Stimulated activated CD8-positive, alpha-beta memory T cell treated with anti-CD3 and anti-CD28 coated beads, Interleukin-2, amount 100 ng/mL, for 48 hours (primary cell): ENCODE measurements around the gene TMEM132D.

ENCODE experiments used
- DNase-seq, 2 donors: peaks; one replicate each; pipeline ENCODE4 v3.0.0-alpha.2; 2020; ENCODE audit warnings: low read depth in 2 of 2

TMEM132D gene

GRCh38 chr12:129727100-129727499 is 176.7 kb downstream of the TMEM132D start:
- DNase-seq = no peak

DNA sequence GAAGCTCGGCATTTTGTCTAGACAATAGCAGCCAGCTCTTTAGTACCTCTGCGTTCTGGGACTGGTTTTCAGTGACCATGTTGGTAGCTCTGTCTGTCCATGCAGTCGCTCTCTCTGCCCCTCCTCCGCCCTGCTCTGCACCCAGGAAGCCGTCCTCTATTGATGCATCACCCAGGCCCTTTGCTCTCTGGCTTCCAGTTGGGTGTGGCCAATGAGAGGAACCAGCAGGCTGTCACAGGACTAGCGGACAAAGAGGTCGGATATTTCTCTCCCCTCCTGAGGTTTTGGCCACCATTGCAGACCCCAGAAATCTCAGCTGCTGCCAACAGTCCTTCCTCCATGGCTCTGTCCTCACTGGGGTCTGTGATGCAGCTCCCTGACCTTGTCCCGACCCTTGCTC is 180.6 kb downstream of the TMEM132D start:
- DNase-seq = no peak

- DNase-seq = no peak
These were observed 183.2 kb downstream of the TMEM132D start for GRCh38 chr12:129720618-129721017.

GRCh38 chr12:129719416-129719815 is 184.4 kb downstream of the TMEM132D start:
- DNase-seq = no peak

DNA sequence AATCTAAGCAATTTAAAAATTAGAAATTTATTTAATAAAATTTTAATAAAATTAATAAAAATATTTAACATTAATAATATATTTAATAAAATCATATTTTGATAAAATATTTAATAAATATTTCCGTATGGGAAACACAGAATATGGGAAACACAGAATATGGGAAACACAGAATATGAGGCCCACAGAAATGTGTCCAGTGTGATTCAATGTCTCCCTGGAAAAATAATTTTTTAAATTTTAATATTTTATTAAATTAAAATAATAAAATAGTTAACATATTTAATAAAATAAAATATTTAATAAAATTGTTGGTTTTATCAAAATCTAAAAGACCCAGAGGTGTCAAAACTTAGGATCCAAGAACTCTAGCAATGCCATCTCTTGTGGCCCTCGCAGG is 186.4 kb downstream of the TMEM132D start:
- DNase-seq = no peak

GRCh38 chr12:129716825-129717224 is 187.0 kb downstream of the TMEM132D start:
- DNase-seq = no peak

DNA sequence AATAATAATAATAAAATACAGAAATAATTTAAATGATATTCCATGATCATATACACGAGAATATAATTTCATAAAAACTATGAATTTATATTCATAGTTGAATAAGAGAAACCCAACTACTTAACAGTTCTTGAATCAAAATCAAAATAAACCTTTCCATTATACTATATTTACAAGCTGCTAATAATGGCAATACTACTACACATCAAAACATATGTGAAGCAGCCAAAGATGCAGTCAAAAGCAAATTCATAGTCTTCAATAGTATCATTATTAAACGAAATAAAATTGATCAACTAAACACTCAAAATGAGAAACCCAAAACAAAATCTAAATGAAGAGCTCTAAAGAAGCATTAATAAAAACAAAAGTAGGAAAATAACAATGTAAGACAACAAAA is 197.1 kb downstream of the TMEM132D start:
- DNase-seq = no peak

GRCh38 chr12:129704232-129704830 is 199.5 kb downstream of the TMEM132D start:
- no peak for DNase-seq

- no peak for DNase-seq
These were observed 202.2 kb downstream of the TMEM132D start for GRCh38 chr12:129701631-129702101.

GRCh38 chr12:129700036-129700435 is 203.8 kb downstream of the TMEM132D start:
- no peak for DNase-seq

- no peak for DNase-seq
These were observed 206.9 kb downstream of the TMEM132D start for GRCh38 chr12:129696926-129697325.

GRCh38 chr12:129696405-129696804 is 207.4 kb downstream of the TMEM132D start:
- DNase-seq = no peak

DNA sequence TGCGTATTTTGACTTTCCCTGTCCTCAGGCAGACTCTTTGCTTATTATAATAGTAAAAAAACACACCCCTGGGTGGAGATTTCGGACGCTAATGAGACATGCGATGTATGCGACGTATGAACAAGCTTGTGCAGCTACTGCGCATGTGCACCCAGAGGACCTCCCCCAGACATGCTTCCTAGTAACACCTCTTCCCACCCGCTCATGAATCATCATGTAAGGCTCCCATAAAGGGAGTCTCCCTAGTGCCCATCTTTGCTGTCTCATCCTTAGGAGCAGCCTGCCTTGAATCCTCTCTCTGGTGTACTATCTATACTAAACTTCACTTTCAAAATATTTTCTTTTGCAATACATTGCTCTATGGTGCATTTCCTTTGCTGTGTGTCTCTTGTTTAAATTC is 210.1 kb downstream of the TMEM132D start:
- DNase-seq = no peak

DNA sequence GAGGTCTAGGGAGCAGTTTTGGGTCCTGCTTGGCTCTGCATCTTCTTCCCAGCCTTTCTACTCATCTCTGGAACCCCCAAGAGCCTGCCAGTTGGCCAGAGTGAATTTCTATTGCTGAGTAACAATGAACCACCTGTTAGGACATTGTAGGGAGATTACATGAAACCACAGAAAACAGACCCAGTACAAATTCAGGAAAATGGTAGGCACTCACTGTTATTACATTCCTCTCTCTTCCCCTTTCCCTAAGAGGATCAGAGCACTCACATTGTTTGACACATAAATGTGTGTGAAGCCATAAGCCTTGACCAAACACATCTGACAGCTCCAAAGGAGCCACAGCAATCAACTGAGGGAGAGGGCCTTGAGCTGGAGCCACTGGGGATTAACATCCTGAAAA is 216.1 kb downstream of the TMEM132D start:
- DNase-seq = no peak

GRCh38 chr12:129681830-129682229 is 222.0 kb downstream of the TMEM132D start:
- DNase-seq = no peak

GRCh38 chr12:129681151-129681550 is 222.7 kb downstream of the TMEM132D start:
- no peak for DNase-seq

GRCh38 chr12:129676411-129676810 is 227.4 kb downstream of the TMEM132D start:
- DNase-seq = no peak

GRCh38 chr12:129675947-129676346 is 227.9 kb downstream of the TMEM132D start:
- no peak for DNase-seq

GRCh38 chr12:129675496-129675895 is 228.3 kb downstream of the TMEM132D start:
- no peak for DNase-seq

DNA sequence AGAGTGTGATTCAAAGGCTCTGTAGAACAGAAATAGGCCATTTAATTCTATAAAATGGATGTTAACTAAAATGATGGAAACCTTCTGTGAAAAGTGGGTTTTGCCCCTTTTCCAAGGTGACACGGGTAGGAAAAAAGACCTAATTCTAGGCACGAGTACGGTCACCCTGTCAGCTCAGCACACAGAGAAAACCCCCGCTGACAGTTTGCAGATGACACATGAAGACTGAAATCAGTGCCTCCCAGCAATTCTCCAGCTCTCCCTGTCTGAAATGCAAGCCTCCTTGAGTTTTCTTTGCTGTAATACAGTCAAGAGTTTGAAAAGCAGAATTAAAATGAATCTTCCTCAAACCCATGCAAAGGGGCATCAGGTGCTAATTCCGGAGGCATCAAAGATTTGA is 230.0 kb downstream of the TMEM132D start:
- no peak for DNase-seq

GRCh38 chr12:129672110-129672509 is 231.7 kb downstream of the TMEM132D start:
- DNase-seq = no peak

DNA sequence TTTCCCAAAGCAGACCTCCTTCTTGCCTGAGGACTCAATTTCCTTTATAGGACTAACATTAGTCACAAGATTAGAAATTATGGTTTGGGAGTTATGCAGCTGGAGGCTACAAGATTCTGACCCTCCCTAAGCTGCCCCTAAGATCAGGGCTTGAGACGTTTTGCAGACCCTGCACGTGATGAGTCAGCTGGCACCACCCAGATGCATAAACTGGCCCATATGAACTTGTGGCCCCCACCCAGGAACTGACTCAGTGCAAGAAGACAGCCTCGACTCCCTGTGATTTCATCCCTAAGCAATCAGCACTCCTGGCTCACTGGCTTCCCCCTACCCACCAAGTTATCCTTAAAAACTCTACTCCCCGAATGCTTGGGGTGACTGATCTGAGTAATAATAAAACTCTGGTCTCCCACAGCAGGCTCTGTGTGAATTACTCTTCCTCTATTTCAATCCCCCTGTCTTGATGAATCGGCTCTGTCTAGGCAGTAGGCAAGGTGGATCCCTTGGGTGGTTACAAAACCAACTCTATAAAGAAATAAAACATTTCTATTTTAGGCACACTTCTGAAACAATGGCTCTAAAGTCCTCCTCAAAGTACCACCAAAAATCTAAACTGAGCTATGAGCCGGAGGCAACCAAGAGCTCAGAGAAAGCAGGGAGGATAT is 233.4 kb downstream of the TMEM132D start:
- DNase-seq = no peak

- no peak for DNase-seq
These were observed 238.4 kb downstream of the TMEM132D start for GRCh38 chr12:129665414-129665813.

- DNase-seq = no peak
These were observed 241.6 kb downstream of the TMEM132D start for GRCh38 chr12:129662234-129662633.
